ENCODE data around the gene TRIOBP.

- no peak for TF ChIP-seq CTCF (IDR thresholded peaks at IDR 0.05)
- no peak for TF ChIP-seq POLR2AphosphoS5 (IDR thresholded peaks at IDR 0.05)
Measured at GRCh38 chr22:37672206-37672919, 24.5 kb upstream of the TRIOBP start.
